Measurements from ENCODE around the gene GALNT17.

Gene GALNT17

DNA sequence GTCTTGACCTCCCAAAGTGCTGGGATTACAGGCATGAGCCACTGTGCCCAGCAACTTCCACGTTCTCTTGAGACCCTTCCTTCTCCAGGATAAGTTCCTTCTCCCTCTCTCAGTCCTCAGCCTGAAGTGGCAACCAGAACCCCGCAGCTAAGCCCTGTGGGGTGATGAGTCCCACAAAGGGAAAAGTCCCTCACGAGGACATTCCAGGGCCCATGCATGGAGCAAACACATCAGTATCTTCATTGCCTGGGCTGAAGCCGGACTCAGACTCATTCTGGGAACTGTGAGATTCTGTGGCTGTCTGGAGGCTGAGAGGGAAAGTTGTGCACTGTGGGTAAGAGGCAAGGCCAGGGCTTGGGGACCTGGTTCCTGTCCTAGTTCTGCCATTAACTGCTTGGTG, 622.9 kb downstream of the GALNT17 start:
- DNase-seq (ENCODE audit: low spot score): no peak
- no peak for TF ChIP-seq CTCF (IDR thresholded peaks at IDR 0.05; ENCODE audit: extremely low read depth, missing control alignments)

DNA sequence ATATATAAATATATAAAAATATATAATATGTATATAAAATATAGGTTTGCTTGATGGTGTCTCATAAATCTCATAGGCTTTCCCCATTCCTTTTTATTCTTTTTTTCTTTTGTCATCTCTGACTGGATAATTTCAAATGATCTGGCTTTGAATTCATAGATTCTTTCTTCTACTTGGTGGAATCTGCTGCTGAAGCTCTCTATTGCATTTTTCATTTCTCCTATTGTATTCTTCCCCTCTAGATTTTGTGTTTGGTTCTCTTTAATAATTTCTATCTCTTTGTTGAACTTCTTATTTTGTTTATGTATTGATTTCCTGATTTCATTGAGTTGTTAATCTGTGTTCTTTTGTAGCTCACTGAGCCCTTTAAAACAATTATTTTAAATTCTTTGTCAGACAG, 629.4 kb downstream of the GALNT17 start:
- DNase-seq (ENCODE audit: low spot score): no peak
- no peak for TF ChIP-seq CTCF (IDR thresholded peaks at IDR 0.05; ENCODE audit: extremely low read depth, missing control alignments)

Data from GM20000 (cell line).